Mesendoderm (in vitro differentiated cells): Measurements from ENCODE around the gene BSDC1.
"Not testable (repeated sequence)": the region's sequence is repeated elsewhere in the genome, so short reads cannot be mapped to it uniquely, and the experiment has no call there.

ENCODE experiments used
- DNase-seq: peaks from one replicate; pipeline ENCODE4 v3.0.0; 2013
- H2AK5ac ChIP-seq: 2 replicates; pipeline ENCODE4 v1.6.1; 2013; ENCODE audit warnings: low read length, inconsistent platforms
- H2BK120ac ChIP-seq: 2 replicates; pipeline ENCODE4 v1.6.1; 2013; ENCODE audit warnings: low read depth, mild to moderate bottlenecking, low read length, moderate library complexity, mixed read lengths
- H2BK15ac ChIP-seq: replicated peaks from 2 replicates; pipeline ENCODE4 v1.6.1; 2013; ENCODE audit warnings: low read depth, mild to moderate bottlenecking, moderate library complexity
- H2BK5ac ChIP-seq: 2 replicates; pipeline ENCODE4 v1.6.1; 2013; ENCODE audit warnings: low read length, inconsistent platforms
- H3K18ac ChIP-seq: 2 replicates; pipeline ENCODE4 v1.6.1; 2013; ENCODE audit warnings: mild to moderate bottlenecking, low read length, mixed read lengths
- H3K23ac ChIP-seq: one replicate; pipeline ENCODE4 v1.6.1; 2013; ENCODE audit warnings: low read length
- H3K27ac ChIP-seq: 2 replicates; pipeline ENCODE4 v1.5.1; 2013; ENCODE audit warnings: low read depth, mild to moderate bottlenecking, inconsistent platforms, low read length, moderate library complexity
- H3K27me3 ChIP-seq: 2 replicates; pipeline ENCODE4 v1.6.1; 2013; ENCODE audit warnings: low read length, control low read depth, mild to moderate bottlenecking, inconsistent platforms; ENCODE audit not compliant: insufficient read depth, poor library complexity
- H3K36me3 ChIP-seq: 2 replicates; pipeline ENCODE4 v1.6.1; 2013; ENCODE audit warnings: low read length, inconsistent platforms; ENCODE audit not compliant: control insufficient read depth, insufficient read depth
- H3K4ac ChIP-seq: one replicate; pipeline ENCODE4 v1.6.1; 2013; ENCODE audit warnings: low read depth, mild to moderate bottlenecking, low read length, moderate library complexity
- H3K4me1 ChIP-seq: 2 replicates; pipeline ENCODE4 v1.6.1; 2013; ENCODE audit warnings: low read depth, low read length, inconsistent platforms; ENCODE audit not compliant: control insufficient read depth
- H3K4me2 ChIP-seq: 2 replicates; pipeline ENCODE4 v1.6.1; 2013; ENCODE audit warnings: low read length
- H3K4me3 ChIP-seq: 2 replicates; pipeline ENCODE4 v1.5.1; 2013; ENCODE audit warnings: mild to moderate bottlenecking, low read length
- H3K56ac ChIP-seq: one replicate; pipeline ENCODE4 v1.6.1; 2013; ENCODE audit warnings: low read length
- H3K79me1 ChIP-seq: 2 replicates; pipeline ENCODE4 v1.6.1; 2013; ENCODE audit warnings: low read length, inconsistent platforms
- H3K79me2 ChIP-seq: 2 replicates; pipeline ENCODE4 v1.6.1; 2013; ENCODE audit warnings: mild to moderate bottlenecking, low read length; ENCODE audit not compliant: control insufficient read depth, insufficient read depth
- H3K9ac ChIP-seq: 2 replicates; pipeline ENCODE4 v1.6.1; 2013; ENCODE audit warnings: low read length, inconsistent platforms
- H4K5ac ChIP-seq: one replicate; pipeline ENCODE4 v1.6.1; 2013; ENCODE audit warnings: low read length
- H4K8ac ChIP-seq: one replicate; pipeline ENCODE4 v1.6.1; 2013; ENCODE audit warnings: low read depth, mild to moderate bottlenecking, control low read depth, low read length, moderate library complexity
- WGBS: extraction: QIAGEN DNeasy Blood & Tissue Kit; methylation state at CpG from one replicate; pipeline ENCODE4 v1.1.7; 2013; ENCODE audit warnings: low lambda C conversion rate, missing lambda C conversion rate; ENCODE audit not compliant: insufficient coverage; ENCODE audit errors: extremely low coverage; 5-methylcytosine and 5-hydroxymethylcytosine counted together

BSDC1 gene

GRCh38 chr1:32399843-32400242 is 5.6 kb upstream of the BSDC1 start:
- Histone ChIP-seq H3K36me3 (no peaks in the 10 kb centered on the region), H3K56ac (no peak overlapping the region), H3K79me2 (peaks cover 2% of the 10 kb centered on the region), H2BK5ac (no peak overlapping the region), H2AK5ac (no peak overlapping the region), H3K23ac (no peak overlapping the region), H3K18ac (no peak overlapping the region), H3K27ac (no peak overlapping the region), H3K4me1 (no peaks in the 10 kb centered on the region), H3K79me1 (peaks cover 2% of the 10 kb centered on the region), H3K4ac (no peak overlapping the region), H4K5ac (no peak overlapping the region), H3K4me2 (no peak overlapping the region), H2BK120ac (no peak overlapping the region), H3K9ac (no peak overlapping the region), H4K8ac (no peak overlapping the region), H3K27me3 (no peaks in the 10 kb centered on the region), H2BK15ac (no peak overlapping the region), H3K4me3 (no peak overlapping the region)
- DNase-seq = no peak
- WGBS = no CpG with 5 or more reads among the region's 4 CpGs

- DNase-seq = no peak
- WGBS = no CpG with 5 or more reads among the region's 2 CpGs
Observed at GRCh38 chr1:32398401-32398800, 4.2 kb upstream of the BSDC1 start.

GRCh38 chr1:32396524-32396923 is 2.3 kb upstream of the BSDC1 start:
- H4K8ac ChIP-seq, H3K4me2 ChIP-seq, H3K27ac ChIP-seq, H2BK120ac ChIP-seq, H3K4me3 ChIP-seq, H3K56ac ChIP-seq, H3K4me1 ChIP-seq, DNase-seq, H3K18ac ChIP-seq, H3K4ac ChIP-seq, H2AK5ac ChIP-seq, H3K27me3 ChIP-seq, H3K36me3 ChIP-seq, H3K9ac ChIP-seq, H2BK5ac ChIP-seq, H4K5ac ChIP-seq, H3K23ac ChIP-seq, H2BK15ac ChIP-seq: not testable (repeated sequence)
- Histone ChIP-seq H3K79me2 (peaks cover 13% of the 10 kb centered on the region), H3K79me1 (peaks cover 13% of the 10 kb centered on the region)
- no CpG with 5 or more reads among the region's 5 CpGs for WGBS

More at GRCh38 chr1:32398401-32398800, 4.2 kb upstream of the BSDC1 start:
- H3K56ac ChIP-seq = no peak overlapping the region
- H3K27ac ChIP-seq = no peak overlapping the region
- H3K27me3 ChIP-seq = no peaks in the 10 kb centered on the region
- H2BK15ac ChIP-seq = no peak overlapping the region
- H3K4ac ChIP-seq = no peak overlapping the region
- H3K4me1 ChIP-seq = peaks cover 2% of the 10 kb centered on the region
- H4K8ac ChIP-seq = no peak overlapping the region
- H3K18ac ChIP-seq = no peak overlapping the region
- H3K36me3 ChIP-seq = no peaks in the 10 kb centered on the region
- H3K4me3 ChIP-seq = no peak overlapping the region
- no peak overlapping the region for H4K5ac ChIP-seq
- peaks cover 3% of the 10 kb centered on the region for H3K79me1 ChIP-seq
- H2BK120ac ChIP-seq = no peak overlapping the region
- H3K9ac ChIP-seq = no peak overlapping the region
- H2AK5ac ChIP-seq = no peak overlapping the region
- H2BK5ac ChIP-seq = no peak overlapping the region
- no peak overlapping the region for H3K4me2 ChIP-seq
- H3K23ac ChIP-seq = no peak overlapping the region
- peaks cover 6% of the 10 kb centered on the region for H3K79me2 ChIP-seq

GRCh38 chr1:32394890-32395432 is 720 bp upstream of the BSDC1 start:
- Histone ChIP-seq H4K5ac (no peak overlapping the region), H3K79me2 (peaks cover 14% of the 10 kb centered on the region), H4K8ac (no peak overlapping the region), H3K4me3 (peak overlapping the region; percentile 79), H2BK120ac (no peak overlapping the region), H2BK15ac (no peak overlapping the region), H3K4me1 (peaks cover 5% of the 10 kb centered on the region), H3K18ac (peak overlapping the region; percentile 34), H3K56ac (peak overlapping the region; percentile 95), H2AK5ac (peak overlapping the region; percentile 37), H2BK5ac (peak overlapping the region; percentile 82), H3K4me2 (peak overlapping the region; percentile 94), H3K79me1 (peaks cover 22% of the 10 kb centered on the region), H3K4ac (no peak overlapping the region), H3K27ac (peak overlapping the region; percentile 88), H3K23ac (peak overlapping the region; percentile 87), H3K27me3 (no peaks in the 10 kb centered on the region), H3K36me3 (peaks cover 2% of the 10 kb centered on the region), H3K9ac (peak overlapping the region; percentile 93)
- no CpG with 5 or more reads among the region's 14 CpGs for WGBS
- no peak for DNase-seq

GRCh38 chr1:32393832-32394140 is 455 bp downstream of the BSDC1 start:
- H2AK5ac ChIP-seq = no peak overlapping the region
- H3K18ac ChIP-seq = no peak overlapping the region
- H3K27me3 ChIP-seq = no peaks in the 10 kb centered on the region
- peak; percentile 71 for DNase-seq
- H3K36me3 ChIP-seq = peaks cover 4% of the 10 kb centered on the region
- peak overlapping the region; percentile 89 for H3K4me3 ChIP-seq
- no peak overlapping the region for H2BK15ac ChIP-seq
- H2BK120ac ChIP-seq = no peak overlapping the region
- no peak overlapping the region for H3K27ac ChIP-seq
- H3K23ac ChIP-seq = no peak overlapping the region
- peak overlapping the region; percentile 88 for H3K9ac ChIP-seq
- H4K5ac ChIP-seq = no peak overlapping the region
- peaks cover 22% of the 10 kb centered on the region for H3K79me1 ChIP-seq
- H3K4me2 ChIP-seq = peak overlapping the region; percentile 68
- H3K56ac ChIP-seq = peak overlapping the region; percentile 95
- H3K79me2 ChIP-seq = peaks cover 14% of the 10 kb centered on the region
- peaks cover 5% of the 10 kb centered on the region for H3K4me1 ChIP-seq
- H2BK5ac ChIP-seq = no peak overlapping the region
- no peak overlapping the region for H3K4ac ChIP-seq
- H4K8ac ChIP-seq = no peak overlapping the region
- no CpG with 5 or more reads among the region's 15 CpGs for WGBS

GRCh38 chr1:32393136-32393535 is 1.1 kb downstream of the BSDC1 start:
- Histone ChIP-seq H3K56ac (peak overlapping the region; percentile 47), H3K4ac (no peak overlapping the region), H3K27ac (no peak overlapping the region), H3K4me3 (no peak overlapping the region), H2BK15ac (no peak overlapping the region), H3K23ac (no peak overlapping the region), H3K36me3 (peaks cover 4% of the 10 kb centered on the region), H3K79me1 (peaks cover 22% of the 10 kb centered on the region), H3K9ac (peak overlapping the region; percentile 88), H3K27me3 (no peaks in the 10 kb centered on the region), H2BK120ac (no peak overlapping the region), H3K4me2 (peak overlapping the region; percentile 68), H4K5ac (no peak overlapping the region), H3K18ac (no peak overlapping the region), H2BK5ac (no peak overlapping the region), H3K4me1 (peaks cover 5% of the 10 kb centered on the region), H3K79me2 (peaks cover 14% of the 10 kb centered on the region), H2AK5ac (no peak overlapping the region), H4K8ac (no peak overlapping the region)
- DNase-seq = no peak
- no CpG with 5 or more reads among the region's 1 CpG for WGBS
